AG10803 (cell line): ENCODE data around the gene AKIP1.
"Not testable (repeated sequence)": the region's sequence is repeated elsewhere in the genome, so short reads cannot be mapped to it uniquely, and the experiment has no call there.

Experiments used
- DNase-seq: peaks from one replicate; pipeline ENCODE4 v3.0.0; 2010; ENCODE audit warnings: low read depth
- H3K4me3 ChIP-seq: 2 replicates; pipeline ENCODE4 v1.5.1; 2011; ENCODE audit warnings: mild to moderate bottlenecking, low read length, control low read depth
- CTCF ChIP-seq: conservative IDR thresholded peaks from 2 replicates; pipeline ENCODE4 v1.5.1; 2011; ENCODE audit warnings: mild to moderate bottlenecking, low read length, control low read depth, inconsistent platforms

AKIP1 gene

GRCh38 chr11:8932564-8933180, 21.7 kb downstream of the AKIP1 start, which contains the start of gene C11orf16:
C11orf16 (minus strand) TSS chr11:8932947; CDS start chr11:8932308, 639 bp downstream.
- no peak for TF ChIP-seq CTCF
- no peak within 1 kb of the TSS for H3K4me3 ChIP-seq
- DNase-seq = no peak

GRCh38 chr11:8933931-8934330, 22.9 kb downstream of the AKIP1 start:
- H3K4me3 ChIP-seq = no peak overlapping the region
- DNase-seq = no peak

GRCh38 chr11:8934742-8935488, 23.9 kb downstream of the AKIP1 start:
- no peak for TF ChIP-seq CTCF
- peak; percentile 84 for DNase-seq
- H3K4me3 ChIP-seq = peak overlapping the region; percentile 1; the same call in 1 of the 2 replicates

More at GRCh38 chr11:8933931-8934330, 22.9 kb downstream of the AKIP1 start:
- no peak for TF ChIP-seq CTCF

- DNase-seq = not testable (repeated sequence)
These were observed 24.8 kb downstream of the AKIP1 start for GRCh38 chr11:8935789-8936188.

GRCh38 chr11:8937159-8937558, 26.2 kb downstream of the AKIP1 start:
- H3K4me3 ChIP-seq = no peak overlapping the region
- no peak for TF ChIP-seq CTCF
- DNase-seq = no peak

More at GRCh38 chr11:8935789-8936188, 24.8 kb downstream of the AKIP1 start:
- H3K4me3 ChIP-seq = not testable (repeated sequence)

- no peak for DNase-seq
- no peak overlapping the region for H3K4me3 ChIP-seq
- no peak for TF ChIP-seq CTCF
These were observed 26.7 kb downstream of the AKIP1 start for GRCh38 chr11:8937659-8938058.

- no peak for TF ChIP-seq CTCF
- H3K4me3 ChIP-seq = no peak overlapping the region
- no peak for DNase-seq
These were observed 30.5 kb downstream of the AKIP1 start for GRCh38 chr11:8941341-8942103.
